Endothelial cell of umbilical vein (primary cell): Measurements from ENCODE around the gene RNF121. TPM values are rescaled to one million over a fixed set of nuclear protein-coding genes. Genes with fewer than 3 reads are reported as not detected.

ENCODE experiments used
- BruUV-seq: library from RNA; stranded (reverse); fragments of 400-500 nt; replicated peaks from 2 replicates; lab custom pipeline; 2021; lab: Mats Ljungman, UMichigan
- CTCF ChIA-PET: fragments of 300-600, 350-600 bp; sonication (Branson Sonifier 250); formaldehyde crosslinking; loops from one replicate; lab custom pipeline; 2021; ENCODE audit warnings: antibody characterized with exemption, inconsistent platforms; lab: Charles Lee
- POLR2A ChIA-PET: fragments of 300-600, 350-600 bp; sonication (Branson Sonifier 250); formaldehyde crosslinking; loops from one replicate; lab custom pipeline; 2021; ENCODE audit warnings: antibody characterized with exemption, inconsistent platforms; lab: Charles Lee
- DNase-seq: peaks from one replicate; pipeline ENCODE4 v3.0.0-alpha.2; 2011; ENCODE audit warnings: low read depth, low spot score
- FAIRE-seq: peaks from 2 replicates; lab custom pipeline; 2011; peaks lifted over from hg19 to GRCh38; lab: Jason Lieb, UNC
- H2AFZ ChIP-seq: 2 replicates; pipeline ENCODE4 v1.6.0; 2012; ENCODE audit warnings: low read depth, low read length, control low read depth, inconsistent platforms
- H3K27ac ChIP-seq: 2 replicates; pipeline ENCODE4 v1.5.1; 2011; ENCODE audit warnings: low read depth, mild to moderate bottlenecking, control low read depth, low read length, moderate library complexity; ENCODE audit not compliant: insufficient read depth
- H3K27me3 ChIP-seq, 2 experiments: 2 replicates each; pipeline versions ENCODE4 v1.6.0 to v1.6.1; 2011; ENCODE audit warnings: low read length in 2 of 2, mixed read lengths in 1 of 2; ENCODE audit not compliant: control insufficient read depth in 2 of 2, insufficient read depth in 2 of 2
- H3K36me3 ChIP-seq, 2 experiments: 2 replicates in 1 of 2; 3 replicates in 1 of 2; pipeline ENCODE4 v1.5.1; 2011; ENCODE audit warnings: low read length in 2 of 2, mild to moderate bottlenecking in 1 of 2, moderate library complexity in 1 of 2; ENCODE audit not compliant: control insufficient read depth in 2 of 2, insufficient read depth in 2 of 2; ENCODE audit errors: extremely low read depth in 1 of 2
- H3K4me1 ChIP-seq: 3 replicates; pipeline ENCODE4 v1.5.1; 2011; ENCODE audit warnings: mild to moderate bottlenecking, low read length; ENCODE audit not compliant: control insufficient read depth, insufficient read depth; ENCODE audit errors: extremely low read depth
- H3K4me2 ChIP-seq: 2 replicates; pipeline ENCODE4 v1.6.1; 2011; ENCODE audit warnings: low read length, control low read depth, mixed read lengths; ENCODE audit not compliant: insufficient read depth
- H3K4me3 ChIP-seq, 3 experiments: fragments of 200-600 bp in 1 of 3; sonication (generic), shearing (Covaris generic) in 1 of 3; replicated peaks in 1 of 3; 2 replicates each; pipeline ENCODE4 v1.5.1; 2011 to 2016; ENCODE audit warnings: control low read depth in 3 of 3, low read length in 3 of 3, mild to moderate bottlenecking in 2 of 3, inconsistent platforms in 1 of 3, low read depth in 1 of 3, moderate library complexity in 1 of 3; ENCODE audit not compliant: insufficient read depth in 1 of 3
- H3K79me2 ChIP-seq: 2 replicates; pipeline ENCODE4 v1.6.0; 2012; ENCODE audit warnings: low read length, inconsistent platforms; ENCODE audit not compliant: control insufficient read depth, insufficient read depth
- H3K9ac ChIP-seq: replicated peaks from 2 replicates; pipeline ENCODE3; 2011; ENCODE audit warnings: low read length, control low read depth; ENCODE audit not compliant: insufficient read depth; ENCODE audit errors: extremely low read depth
- H3K9me1 ChIP-seq: replicated peaks from 3 replicates; pipeline ENCODE4 v1.6.0; 2011; ENCODE audit warnings: mild to moderate bottlenecking, low read length; ENCODE audit not compliant: control insufficient read depth, insufficient read depth; ENCODE audit errors: extremely low read depth
- H3K9me3 ChIP-seq: replicated peaks from 2 replicates; pipeline ENCODE4 v1.5.1; 2012; ENCODE audit warnings: low read length, inconsistent platforms; ENCODE audit not compliant: control insufficient read depth, insufficient read depth
- H4K20me1 ChIP-seq: replicated peaks from 2 replicates; pipeline ENCODE3; 2011; ENCODE audit warnings: mild to moderate bottlenecking, low read length; ENCODE audit not compliant: control insufficient read depth, insufficient read depth; ENCODE audit errors: extremely low read depth
- CTCF ChIP-seq, 2 donors: IDR thresholded peaks; 1 replicate in 1 of 2; 2 replicates in 1 of 2; pipeline ENCODE4 v1.5.1; 2011; ENCODE audit warnings: low read length in 2 of 2, mild to moderate bottlenecking in 2 of 2, moderate library complexity in 2 of 2, control low read depth in 1 of 2, inconsistent platforms in 1 of 2, low read depth in 1 of 2; ENCODE audit not compliant: insufficient read depth in 1 of 2; ENCODE audit errors: extremely low read depth in 1 of 2
- EZH2 ChIP-seq: IDR thresholded peaks from 2 replicates; pipeline ENCODE4 v1.6.1; 2012; ENCODE audit warnings: borderline replicate concordance, low read depth, mild to moderate bottlenecking, moderate library complexity, low read length, inconsistent platforms; ENCODE audit not compliant: severe bottlenecking
- FOS ChIP-seq: IDR thresholded peaks from 2 replicates; pipeline ENCODE4 v1.6.1; 2011; ENCODE audit warnings: mild to moderate bottlenecking, low read length, moderate library complexity, borderline replicate concordance; ENCODE audit not compliant: insufficient read depth
- GATA2 ChIP-seq: IDR thresholded peaks from 2 replicates; pipeline ENCODE4 v1.7.0; 2011; ENCODE audit warnings: low read depth, mild to moderate bottlenecking, moderate library complexity, mixed read lengths, low read length; ENCODE audit not compliant: insufficient read length, insufficient read depth
- JUN ChIP-seq: IDR thresholded peaks from 2 replicates; pipeline ENCODE4 v1.6.1; 2011; ENCODE audit warnings: borderline replicate concordance, low read depth; ENCODE audit not compliant: insufficient read length, insufficient read depth
- MAX ChIP-seq: IDR thresholded peaks from 2 replicates; pipeline ENCODE4 v1.6.1; 2011; ENCODE audit not compliant: insufficient read depth, insufficient read length
- MYC ChIP-seq: IDR thresholded peaks from one replicate; pipeline ENCODE4 v1.6.1; 2011; ENCODE audit warnings: mild to moderate bottlenecking, low read depth, low read length
- POLR2A ChIP-seq: IDR thresholded peaks from 2 replicates; pipeline ENCODE4 v1.6.1; 2012; ENCODE audit warnings: low read depth, mild to moderate bottlenecking, control low read depth, low read length
- POLR2AphosphoS5 ChIP-seq: IDR thresholded peaks from 2 replicates; pipeline ENCODE4 v1.6.1; 2012; ENCODE audit warnings: low read depth, mild to moderate bottlenecking, control low read depth, low read length, moderate library complexity; ENCODE audit not compliant: insufficient read depth
- dilution Hi-C: fragments of 300-500 bp; cut with MboI; formaldehyde crosslinking; loops from one replicate; pipeline ENCODE4 v1.15.0; 2019; ENCODE audit warnings: low sequenced_read_pairs; ENCODE audit not compliant: extremely low pct_ligation_motif_present
- intact Hi-C: fragments of 100-400 bp; cut with micrococcal nuclease; formaldehyde crosslinking; loops from one replicate; pipeline ENCODE4 v1.10.0; 2022
- polyA plus RNA-seq, 4 experiments: library from polyadenylated mRNA; depleted of rRNA in 3 of 4; stranded (reverse) in 3 of 4; unstranded in 1 of 4; fragments of >200 nt; gene quantifications; 2 replicates each; pipeline versions ENCODE4 v1.2.1 to v1.2.3, GENCODE V29; 2011 to 2012; ENCODE audit warnings: missing spikeins in 1 of 4
- total RNA-seq: library from RNA; stranded (reverse); gene quantifications from 2 replicates; pipeline ENCODE4 v1.2.3, GENCODE V29; 2021

The RNF121 gene
- total and polyA plus RNA-seq, 2 donors (not counting 3 experiments of a cell fraction or from before 2014, with no cell fraction given) = 61.4 to 99.9 TPM

GRCh38 chr11:71948314-71949027 lies 19.6 kb downstream of the RNF121 start:
- dilution Hi-C loops (no loop called here), intact Hi-C loops (no loop called here)
- Histone ChIP-seq H3K36me3 (no peaks in the 10 kb centered on the region), H3K4me1 (peaks cover 56% of the 10 kb centered on the region), H3K27ac (peak overlapping the region; percentile 32), H4K20me1 (no peaks in the 10 kb centered on the region), H3K9ac (no peak overlapping the region), H3K4me2 (peak overlapping the region; percentile 40), H3K4me3 (no peak overlapping the region), H3K9me1 (no peaks in the 10 kb centered on the region), H3K79me2 (peaks cover 82% of the 10 kb centered on the region), H2AFZ (no peak overlapping the region), H3K27me3 (no peaks in the 10 kb centered on the region), H3K9me3 (no peaks in the 10 kb centered on the region)
- FAIRE-seq (no peak), DNase-seq (peak; percentile 77)
- TF ChIP-seq POLR2A (peak; percentile 38), FOS (no peak), MAX (no peak), POLR2AphosphoS5 (peak; percentile 20)
- no TSS peak for BruUV-seq
- ChIA-PET CTCF (interaction anchor here (0.6 to 1.4 kb wide), 6 partner anchors 10 to 84 kb away, joined by 3 to 10 read pairs (median 4); partner anchors contain the start of genes RNF121 and XNDC1N), POLR2A (interaction anchor here (0.9 kb wide), 1 partner anchor 20 kb away, joined by 17 read pairs; the partner anchor contains the start of genes RNF121 and XNDC1N)

- POLR2A ChIA-PET = interaction anchor here (0.9 kb wide), 1 partner anchor 20 kb away, joined by 17 read pairs; the partner anchor contains the start of genes RNF121 and XNDC1N
- FAIRE-seq (no peak), DNase-seq (no peak)
- no peaks in the 10 kb centered on the region for H3K9me3 ChIP-seq
- H3K27ac ChIP-seq = peak overlapping the region; percentile 29
- intact Hi-C loops (no loop called here), dilution Hi-C loops (no loop called here)
- H2AFZ ChIP-seq = no peak overlapping the region
- H3K9ac ChIP-seq = no peak overlapping the region
- peaks cover 51% of the 10 kb centered on the region for H3K4me1 ChIP-seq
- BruUV-seq = no TSS peak
- H4K20me1 ChIP-seq = no peaks in the 10 kb centered on the region
- H3K4me2 ChIP-seq = no peak overlapping the region
- no peaks in the 10 kb centered on the region for H3K9me1 ChIP-seq
- H3K79me2 ChIP-seq = peaks cover 83% of the 10 kb centered on the region
- TF ChIP-seq MYC (no peak), CTCF (IDR thresholded peaks at IDR 0.05; ENCODE audit: extremely low read depth in 1 of 2, insufficient read depth in 1 of 2, low read depth in 1 of 2, low read length in 2 of 2) (no peak), FOS (no peak), GATA2 (no peak), POLR2A (no peak), POLR2AphosphoS5 (no peak), EZH2 (no peak), MAX (no peak), JUN (no peak)
- CTCF ChIA-PET = interaction anchor here (0.6 to 1.4 kb wide), 6 partner anchors 10 to 85 kb away, joined by 3 to 10 read pairs (median 4); partner anchors contain the start of genes RNF121 and XNDC1N
- no peaks in the 10 kb centered on the region for H3K36me3 ChIP-seq
- H3K27me3 ChIP-seq = no peaks in the 10 kb centered on the region
- H3K4me3 ChIP-seq = no peak overlapping the region
Observed at GRCh38 chr11:71949034-71949433, 20.2 kb downstream of the RNF121 start.
